Stimulated activated CD4-positive, alpha-beta T cell treated with anti-CD3 and anti-CD28 coated beads, Interleukin-15, amount 100 ng/mL, for 48 hours (primary cell): ENCODE data around the gene MBD3.

Source experiments
- DNase-seq, 2 donors: peaks; one replicate each; pipeline ENCODE4 v3.0.0-alpha.2; 2020; ENCODE audit warnings: low read depth in 2 of 2

The MBD3 gene

GRCh38 chr19:1619703-1620102 lies 27.0 kb upstream of the MBD3 start:
- DNase-seq: no peak

- DNase-seq: no peak
These were observed 26.4 kb upstream of the MBD3 start for GRCh38 chr19:1619094-1619439.

GRCh38 chr19:1618157-1619093 lies 25.8 kb upstream of the MBD3 start:
- no peak for DNase-seq

GRCh38 chr19:1616875-1617274 lies 24.2 kb upstream of the MBD3 start:
- DNase-seq: no peak

- DNase-seq: no peak
These were observed 23.7 kb upstream of the MBD3 start for GRCh38 chr19:1616396-1616795.

- DNase-seq: no peak
These were observed 22.6 kb upstream of the MBD3 start for GRCh38 chr19:1615156-1615765.

GRCh38 chr19:1613808-1614570 lies 21.3 kb upstream of the MBD3 start:
- no peak for DNase-seq

- no peak for DNase-seq
These were observed 20.5 kb upstream of the MBD3 start for GRCh38 chr19:1613146-1613545.

GRCh38 chr19:1612114-1613086 lies 19.7 kb upstream of the MBD3 start:
- no peak for DNase-seq

- no peak for DNase-seq
These were observed 18.7 kb upstream of the MBD3 start for GRCh38 chr19:1611353-1611752.

- DNase-seq: no peak
These were observed 17.9 kb upstream of the MBD3 start for GRCh38 chr19:1610579-1610978.

- no peak for DNase-seq
These were observed 17.2 kb upstream of the MBD3 start for GRCh38 chr19:1609680-1610474.

- no peak for DNase-seq
These were observed 16.4 kb upstream of the MBD3 start for GRCh38 chr19:1609103-1609396.

- DNase-seq: no peak
These were observed 15.9 kb upstream of the MBD3 start for GRCh38 chr19:1608359-1609102.

GRCh38 chr19:1606138-1606651 lies 13.5 kb upstream of the MBD3 start:
- no peak for DNase-seq

- peak; percentile 89 to 92 for DNase-seq
These were observed 12.8 kb upstream of the MBD3 start, which contains the start of gene UQCR11 for GRCh38 chr19:1605236-1606137. UQCR11 (minus strand) TSS chr19:1605462; CDS start chr19:1605409, 53 bp downstream.

- DNase-seq: no peak
These were observed 9.5 kb upstream of the MBD3 start for GRCh38 chr19:1602091-1602707.

- DNase-seq: no peak
These were observed 9.0 kb upstream of the MBD3 start for GRCh38 chr19:1601613-1602064.
